Epithelial cell of esophagus (primary cell): ENCODE data around the gene RNF19B.
A peak's percentile ranks its signal among the peaks of the same experiment; 100 is the strongest.

ENCODE experiments used
- DNase-seq: peaks from one replicate; pipeline ENCODE4 v3.0.0; 2010; ENCODE audit warnings: low read depth
- H3K4me3 ChIP-seq: 2 replicates; pipeline ENCODE4 v1.5.1; 2011; ENCODE audit warnings: mild to moderate bottlenecking, low read length, control low read depth
- CTCF ChIP-seq: IDR thresholded peaks from 2 replicates; pipeline ENCODE4 v1.5.1; 2011; ENCODE audit warnings: low read depth, mild to moderate bottlenecking, low read length, control low read depth, inconsistent platforms; ENCODE audit not compliant: insufficient read depth; ENCODE audit errors: missing control alignments

RNF19B gene

GRCh38 chr1:32934535-32934934 lies 30.1 kb downstream of the RNF19B start:
- DNase-seq, result no peak
- H3K4me3 ChIP-seq, result no peak overlapping the region
- no peak for TF ChIP-seq CTCF

GRCh38 chr1:32933742-32934322 lies 30.8 kb downstream of the RNF19B start:
- peak; percentile 32 for DNase-seq
- no peak for TF ChIP-seq CTCF
- no peak overlapping the region for H3K4me3 ChIP-seq

GRCh38 chr1:32931760-32932159 lies 32.8 kb downstream of the RNF19B start:
- H3K4me3 ChIP-seq, result no peak overlapping the region
- TF ChIP-seq CTCF, result no peak
- DNase-seq, result no peak

GRCh38 chr1:32929366-32929765 lies 35.2 kb downstream of the RNF19B start:
- H3K4me3 ChIP-seq, result no peak overlapping the region
- DNase-seq, result no peak
- TF ChIP-seq CTCF, result no peak

DNA sequence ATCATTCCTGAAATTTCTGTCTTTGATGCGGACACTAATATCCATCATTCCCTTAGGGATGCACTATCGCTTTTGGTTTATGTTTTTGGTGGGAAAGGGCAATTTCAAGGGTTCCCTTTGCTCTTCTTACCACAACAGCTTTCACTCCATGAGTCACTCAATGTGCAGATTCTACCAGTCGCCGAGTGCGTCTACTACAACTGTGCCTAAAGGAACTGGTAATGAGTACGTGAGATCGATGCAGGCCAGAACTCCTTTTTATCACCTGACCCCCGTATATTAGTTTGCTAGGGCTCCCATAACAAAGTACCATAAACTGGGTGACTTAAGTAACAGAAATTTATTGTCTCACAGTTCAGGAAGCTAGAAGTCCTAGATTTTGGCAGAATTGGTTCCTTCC lies 35.9 kb downstream of the RNF19B start:
- DNase-seq, result no peak
- TF ChIP-seq CTCF, result no peak
- H3K4me3 ChIP-seq, result no peak overlapping the region

DNA sequence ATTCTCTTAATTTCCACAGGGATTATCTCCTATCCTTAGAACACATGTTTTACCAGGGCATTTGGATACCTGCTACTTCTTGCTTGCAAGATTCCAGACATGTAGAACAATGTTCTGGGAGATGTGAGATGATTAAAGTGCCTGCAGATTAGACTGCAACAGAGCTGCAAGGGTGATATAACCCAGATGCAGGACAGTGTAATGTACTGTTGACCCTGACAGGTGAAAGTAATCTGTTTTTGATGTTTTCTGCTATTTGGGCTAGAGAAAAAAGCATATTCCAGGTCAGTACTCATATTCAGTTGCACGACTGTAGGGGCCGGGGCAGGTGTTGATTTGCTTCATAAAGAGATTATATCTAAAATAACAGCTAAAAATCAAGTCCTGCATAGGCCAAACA lies 36.3 kb downstream of the RNF19B start:
- no peak for DNase-seq

More for the DNA sequence above, 36.3 kb downstream of the RNF19B start:
- TF ChIP-seq CTCF, result no peak
- no peak overlapping the region for H3K4me3 ChIP-seq
